22Rv1 (cell line): Measurements from ENCODE around the gene ERC1.

Experiments used
- H3K27ac ChIP-seq: fragments of 450-650 bp; 2 replicates; pipeline ENCODE4 v1.5.1; 2017
- ZFX ChIP-seq: fragments of 450-650 bp; IDR thresholded peaks from 2 replicates; pipeline ENCODE4 v1.6.1; 2017; ENCODE audit warnings: antibody characterized with exemption, borderline replicate concordance
- TF ChIP-seq, protein P1 (sequence below): fragments of 450-650 bp; IDR thresholded peaks from 2 replicates; pipeline ENCODE4 v1.5.1; 2017; ENCODE audit warnings: mild to moderate bottlenecking

Gene ERC1

DNA sequence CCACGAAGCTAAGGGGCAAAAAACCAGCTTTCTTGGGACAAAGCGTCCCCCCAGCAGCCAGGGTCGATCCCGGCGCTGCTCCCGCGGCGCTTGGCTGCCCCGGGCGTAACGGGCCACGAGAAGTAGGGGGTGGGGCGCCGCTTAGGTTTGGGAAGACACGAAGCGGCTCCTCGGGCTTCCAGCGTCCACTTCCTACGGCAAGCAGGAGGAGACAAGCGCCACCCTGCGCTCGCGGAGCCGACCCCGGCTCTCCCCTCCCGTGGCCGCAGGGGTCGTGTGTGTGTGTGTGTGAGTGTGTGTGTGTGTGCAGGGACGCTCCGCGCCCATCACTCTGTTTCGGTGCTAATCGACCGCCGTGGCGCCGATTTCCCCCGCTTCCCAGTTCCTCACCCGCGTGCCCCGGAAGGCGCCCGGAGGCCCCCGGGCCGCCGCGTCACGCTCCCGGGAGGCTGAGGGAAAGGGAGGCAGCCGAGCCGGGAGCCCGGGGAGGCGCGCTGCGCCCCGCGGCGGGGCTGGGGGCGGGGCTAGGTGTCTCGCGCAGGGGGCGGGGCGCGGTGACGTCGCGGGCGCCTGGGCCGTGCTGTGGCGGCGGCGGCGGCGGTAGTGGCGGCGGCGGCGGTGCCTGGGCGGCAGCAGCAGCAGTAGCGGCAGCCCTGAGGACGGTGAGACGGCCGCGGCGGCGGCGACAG, at the start of gene ERC1:
ERC1 (plus strand) TSS at position 563 of the 689 bp plus-strand sequence. CDS start 36,681 bp downstream, outside the sequence.
- peak within 1 kb of the TSS; percentile 83 for H3K27ac ChIP-seq
- TF ChIP-seq ZFX: no peak
- TF ChIP-seq, protein P1, sequence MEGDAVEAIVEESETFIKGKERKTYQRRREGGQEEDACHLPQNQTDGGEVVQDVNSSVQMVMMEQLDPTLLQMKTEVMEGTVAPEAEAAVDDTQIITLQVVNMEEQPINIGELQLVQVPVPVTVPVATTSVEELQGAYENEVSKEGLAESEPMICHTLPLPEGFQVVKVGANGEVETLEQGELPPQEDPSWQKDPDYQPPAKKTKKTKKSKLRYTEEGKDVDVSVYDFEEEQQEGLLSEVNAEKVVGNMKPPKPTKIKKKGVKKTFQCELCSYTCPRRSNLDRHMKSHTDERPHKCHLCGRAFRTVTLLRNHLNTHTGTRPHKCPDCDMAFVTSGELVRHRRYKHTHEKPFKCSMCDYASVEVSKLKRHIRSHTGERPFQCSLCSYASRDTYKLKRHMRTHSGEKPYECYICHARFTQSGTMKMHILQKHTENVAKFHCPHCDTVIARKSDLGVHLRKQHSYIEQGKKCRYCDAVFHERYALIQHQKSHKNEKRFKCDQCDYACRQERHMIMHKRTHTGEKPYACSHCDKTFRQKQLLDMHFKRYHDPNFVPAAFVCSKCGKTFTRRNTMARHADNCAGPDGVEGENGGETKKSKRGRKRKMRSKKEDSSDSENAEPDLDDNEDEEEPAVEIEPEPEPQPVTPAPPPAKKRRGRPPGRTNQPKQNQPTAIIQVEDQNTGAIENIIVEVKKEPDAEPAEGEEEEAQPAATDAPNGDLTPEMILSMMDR: no peak; the same call in none of the 2 replicates

- TF ChIP-seq, protein P1: no peak
- no peak for TF ChIP-seq ZFX
- no peak overlapping the region; the same call in 1 of the 2 replicates for H3K27ac ChIP-seq
These were observed 48.0 kb upstream of the ERC1 start for GRCh38 chr12:943051-943450.

GRCh38 chr12:944211-944610, 46.8 kb upstream of the ERC1 start:
- TF ChIP-seq ZFX: no peak
- TF ChIP-seq, protein P1: no peak
- H3K27ac ChIP-seq: no peak overlapping the region

DNA sequence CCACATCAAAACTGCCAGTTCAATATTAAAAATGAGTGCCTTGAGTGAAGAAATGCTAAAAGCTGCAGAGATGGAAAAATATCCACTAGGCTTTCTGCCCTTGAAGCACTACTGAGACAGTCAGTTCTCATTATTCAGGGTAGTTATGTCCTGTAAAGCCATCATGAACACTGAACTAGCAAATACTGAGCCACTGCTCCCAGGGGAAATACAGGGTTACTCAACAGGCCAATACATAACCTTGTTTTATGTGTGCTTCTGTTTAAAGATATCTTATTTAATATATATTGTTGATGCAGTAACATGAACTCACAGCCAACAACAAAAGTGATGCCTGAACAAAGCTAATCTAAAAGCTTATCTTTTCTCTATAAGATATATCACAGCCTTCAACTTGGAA, 44.8 kb upstream of the ERC1 start:
- no peak for TF ChIP-seq ZFX
- TF ChIP-seq, protein P1: no peak
- H3K27ac ChIP-seq: no peak overlapping the region

GRCh38 chr12:946631-947030, 44.4 kb upstream of the ERC1 start:
- TF ChIP-seq ZFX: no peak
- TF ChIP-seq, protein P1: no peak

GRCh38 chr12:948238-948637, 42.8 kb upstream of the ERC1 start:
- peak overlapping the region; percentile 98 for H3K27ac ChIP-seq

More at GRCh38 chr12:946631-947030, 44.4 kb upstream of the ERC1 start:
- H3K27ac ChIP-seq: no peak overlapping the region

More at GRCh38 chr12:948238-948637, 42.8 kb upstream of the ERC1 start:
- TF ChIP-seq, protein P1: no peak
- no peak for TF ChIP-seq ZFX
